GM12872 (cell line): ENCODE data around the gene AMELY.

Experiments used
- CTCF ChIP-seq: IDR thresholded peaks from 3 replicates; pipeline ENCODE4 v1.5.1; 2011; ENCODE audit warnings: low read depth, mild to moderate bottlenecking, low read length, moderate library complexity; ENCODE audit not compliant: insufficient read depth

Gene AMELY

GRCh38 chrY:6928265-6928664, 16.7 kb upstream of the AMELY start:
- TF ChIP-seq CTCF, result no peak

- TF ChIP-seq CTCF, result no peak
Measured at GRCh38 chrY:6921061-6921460, 9.5 kb upstream of the AMELY start.

- no peak for TF ChIP-seq CTCF
Measured at GRCh38 chrY:6913362-6913761, 1.8 kb upstream of the AMELY start.

GRCh38 chrY:6910372-6911252, 940 bp downstream of the AMELY start, which contains the start of gene TBL1Y:
TSS of gene TBL1Y (plus strand) at chrY:6910697. CDS start at chrY:7025085, 114,388 bp downstream.
- no peak for TF ChIP-seq CTCF

- TF ChIP-seq CTCF, result no peak
Measured at GRCh38 chrY:6909856-6910255, 1.7 kb downstream of the AMELY start.

- TF ChIP-seq CTCF, result no peak
Measured at GRCh38 chrY:6909118-6909521, 2.4 kb downstream of the AMELY start.

GRCh38 chrY:6907591-6907990, 4.0 kb downstream of the AMELY start:
- no peak for TF ChIP-seq CTCF
